H1 (cell line): ENCODE data around the gene JADE3. TPM values are rescaled to one million over a fixed set of nuclear protein-coding genes. Genes with fewer than 3 reads are reported as not detected.

ENCODE experiments used
- CTCF ChIA-PET: fragments of 300-600 bp; sonication (Branson Sonifier 250); formaldehyde crosslinking; loops from one replicate; lab custom pipeline; 2021; ENCODE audit not compliant: partially characterized antibody; lab: Charles Lee
- POLR2A ChIA-PET: fragments of 300-600 bp; sonication (Branson Sonifier 250); formaldehyde crosslinking; loops from one replicate; lab custom pipeline; 2021; ENCODE audit warnings: inconsistent platforms; ENCODE audit not compliant: partially characterized antibody; lab: Charles Lee
- DNase-seq, 2 experiments: peaks; one replicate each; pipeline versions ENCODE4 v3.0.0 to v3.0.0-alpha.2; 2010 to 2022; ENCODE audit warnings: low spot score in 2 of 2, low read depth in 1 of 2, mixed read lengths in 1 of 2
- FAIRE-seq: peaks from 2 replicates; lab custom pipeline; 2011; peaks lifted over from hg19 to GRCh38; lab: Jason Lieb, UNC
- H2AFZ ChIP-seq: 2 replicates; pipeline ENCODE4 v1.8.1; 2012; ENCODE audit warnings: low read length, inconsistent platforms
- H2AK5ac ChIP-seq: 2 replicates; pipeline ENCODE4 v1.6.1; 2013; ENCODE audit warnings: low read depth, low read length
- H2BK120ac ChIP-seq: replicated peaks from 2 replicates; pipeline ENCODE3; 2013; ENCODE audit warnings: low read depth, low read length, inconsistent platforms
- H2BK12ac ChIP-seq: 2 replicates; pipeline ENCODE4 v1.6.1; 2013; ENCODE audit warnings: low read depth, low read length
- H2BK15ac ChIP-seq: 2 replicates; pipeline ENCODE4 v1.6.1; 2013; ENCODE audit warnings: low read length
- H2BK20ac ChIP-seq: 2 replicates; pipeline ENCODE4 v1.6.1; 2013; ENCODE audit warnings: low read length
- H2BK5ac ChIP-seq: 2 replicates; pipeline ENCODE4 v1.6.1; 2013; ENCODE audit warnings: low read depth, low read length
- H3K14ac ChIP-seq: 2 replicates; pipeline ENCODE4 v1.6.1; 2013; ENCODE audit warnings: inconsistent platforms; ENCODE audit not compliant: insufficient read length
- H3K18ac ChIP-seq: 2 replicates; pipeline ENCODE4 v1.6.1; 2013; ENCODE audit warnings: low read length; ENCODE audit errors: extremely low read depth
- H3K23ac ChIP-seq: 2 replicates; pipeline ENCODE4 v1.6.1; 2013; ENCODE audit warnings: inconsistent platforms; ENCODE audit not compliant: insufficient read length
- H3K23me2 ChIP-seq: 2 replicates; pipeline ENCODE4 v1.6.1; 2013; ENCODE audit warnings: low read depth, low read length
- H3K27ac ChIP-seq: 2 replicates; pipeline ENCODE4 v1.6.1; 2011; ENCODE audit warnings: low read depth, low read length, inconsistent platforms
- H3K27me3 ChIP-seq, 4 experiments: replicated peaks in 1 of 4; 1 replicate in 1 of 4; 2 replicates in 3 of 4; pipeline versions ENCODE4 v1.6.1 to v1.8.1; 2011 to 2013; ENCODE audit warnings: low read length in 3 of 4, mild to moderate bottlenecking in 3 of 4, inconsistent platforms in 2 of 4, mixed read lengths in 2 of 4, moderate library complexity in 1 of 4; ENCODE audit not compliant: control insufficient read depth in 3 of 4, insufficient read depth in 3 of 4; ENCODE audit errors: extremely low read depth in 1 of 4
- H3K36me3 ChIP-seq, 4 experiments: 2 replicates each; pipeline versions ENCODE4 v1.6.1 to v1.8.1; 2011 to 2013; ENCODE audit warnings: mild to moderate bottlenecking in 4 of 4, low read length in 3 of 4, moderate library complexity in 2 of 4, control low read depth in 1 of 4, inconsistent platforms in 1 of 4; ENCODE audit not compliant: insufficient read depth in 4 of 4, control insufficient read depth in 2 of 4
- H3K4ac ChIP-seq: replicated peaks from 2 replicates; pipeline ENCODE3; 2013; ENCODE audit warnings: low read length, low read depth, mixed read lengths, inconsistent platforms; ENCODE audit not compliant: insufficient read length
- H3K4me1 ChIP-seq, 4 experiments: replicated peaks in 1 of 4; 1 replicate in 1 of 4; 2 replicates in 3 of 4; pipeline versions ENCODE4 v1.6.1 to v1.8.1; 2011 to 2013; ENCODE audit warnings: low read length in 3 of 4, inconsistent platforms in 2 of 4, mixed read lengths in 1 of 4; ENCODE audit not compliant: insufficient read depth in 4 of 4, control insufficient read depth in 3 of 4
- H3K4me2 ChIP-seq, 2 experiments: 2 replicates each; pipeline versions ENCODE4 v1.6.1 to v1.8.1; 2011 to 2013; ENCODE audit warnings: low read depth in 2 of 2, low read length in 2 of 2, control low read depth in 1 of 2, inconsistent platforms in 1 of 2, mild to moderate bottlenecking in 1 of 2; ENCODE audit not compliant: insufficient read depth in 1 of 2
- H3K4me3 ChIP-seq, 4 experiments: fragments of 200-600, 300-600 bp in 1 of 4; sonication (generic), shearing (Covaris generic), sonication (Bioruptor Twin) in 1 of 4; 2 replicates each; pipeline versions ENCODE4 v1.5.1 to v1.8.1; 2011 to 2016; ENCODE audit warnings: low read length in 4 of 4, low read depth in 3 of 4, control low read depth in 2 of 4, inconsistent platforms in 2 of 4, mild to moderate bottlenecking in 2 of 4, mixed read lengths in 1 of 4, moderate library complexity in 1 of 4; ENCODE audit not compliant: insufficient read depth in 2 of 4; ENCODE audit errors: extremely low read depth in 1 of 4
- H3K56ac ChIP-seq: replicated peaks from 2 replicates; pipeline ENCODE3; 2013; ENCODE audit warnings: low read depth, mild to moderate bottlenecking, mixed read lengths, low read length, inconsistent platforms; ENCODE audit not compliant: insufficient read length
- H3K79me1 ChIP-seq: 2 replicates; pipeline ENCODE4 v1.6.1; 2013; ENCODE audit warnings: low read depth, low read length, control low read depth
- H3K79me2 ChIP-seq, 2 experiments: 2 replicates each; pipeline versions ENCODE4 v1.6.1 to v1.8.1; 2012 to 2013; ENCODE audit warnings: low read length in 2 of 2, mild to moderate bottlenecking in 2 of 2, inconsistent platforms in 1 of 2; ENCODE audit not compliant: insufficient read depth in 2 of 2, control insufficient read depth in 1 of 2
- H3K9ac ChIP-seq, 4 experiments: replicated peaks in 1 of 4; 1 replicate in 1 of 4; 2 replicates in 3 of 4; pipeline versions ENCODE4 v1.6.1 to v1.8.1; 2011 to 2013; ENCODE audit warnings: low read depth in 3 of 4, low read length in 3 of 4, control low read depth in 2 of 4, mild to moderate bottlenecking in 2 of 4, moderate library complexity in 2 of 4, inconsistent platforms in 1 of 4; ENCODE audit errors: extremely low read depth in 1 of 4
- H3K9me3 ChIP-seq, 2 experiments: 2 replicates each; pipeline versions ENCODE4 v1.6.1 to v1.8.1; 2012 to 2013; ENCODE audit warnings: mild to moderate bottlenecking in 2 of 2, moderate library complexity in 2 of 2, control low read depth in 1 of 2, inconsistent platforms in 1 of 2, low read depth in 1 of 2, low read length in 1 of 2, mixed read lengths in 1 of 2; ENCODE audit not compliant: insufficient read depth in 2 of 2
- H4K20me1 ChIP-seq, 2 experiments: replicated peaks in 1 of 2; 2 replicates each; pipeline versions ENCODE3 to v1.8.1; 2011 to 2013; ENCODE audit warnings: inconsistent platforms in 2 of 2, low read length in 2 of 2, mild to moderate bottlenecking in 1 of 2; ENCODE audit not compliant: insufficient read depth in 2 of 2, control insufficient read depth in 1 of 2
- H4K5ac ChIP-seq: 2 replicates; pipeline ENCODE4 v1.6.1; 2013; ENCODE audit warnings: low read length, low read depth, mixed read lengths, inconsistent platforms; ENCODE audit not compliant: insufficient read length
- H4K8ac ChIP-seq: 2 replicates; pipeline ENCODE4 v1.8.0; 2013; ENCODE audit warnings: mild to moderate bottlenecking, moderate library complexity, low read length, inconsistent platforms; ENCODE audit not compliant: insufficient read depth; ENCODE audit errors: extremely low read depth
- H4K91ac ChIP-seq: replicated peaks from 2 replicates; pipeline ENCODE3; 2013; ENCODE audit warnings: low read length, mixed read lengths, inconsistent platforms; ENCODE audit not compliant: insufficient read length
- CTCF ChIP-seq, 3 experiments: IDR thresholded peaks; 1 replicate in 2 of 3; 2 replicates in 1 of 3; pipeline versions ENCODE4 v1.5.1 to v1.6.1; 2011; ENCODE audit warnings: low read length in 3 of 3, mild to moderate bottlenecking in 3 of 3, inconsistent platforms in 2 of 3, low read depth in 1 of 3, moderate library complexity in 1 of 3; ENCODE audit not compliant: insufficient read depth in 1 of 3; ENCODE audit errors: control extremely low read depth in 1 of 3
- HDAC6 ChIP-seq: IDR thresholded peaks from one replicate; pipeline ENCODE4 v1.7.1; 2012; ENCODE audit warnings: low read depth, mild to moderate bottlenecking, inconsistent platforms, low read length, moderate library complexity
- MAX ChIP-seq: IDR thresholded peaks from 2 replicates; pipeline ENCODE4 v1.6.1; 2012; ENCODE audit warnings: inconsistent platforms
- RAD21 ChIP-seq, 2 experiments: IDR thresholded peaks in 1 of 2; conservative IDR thresholded peaks in 1 of 2; 2 replicates each; pipeline ENCODE4 v1.6.1; 2011; ENCODE audit warnings: low read depth in 2 of 2, low read length in 2 of 2, improper control_type of control experiment in 1 of 2, inconsistent platforms in 1 of 2, mild to moderate bottlenecking in 1 of 2, moderate library complexity in 1 of 2
- TCF12 ChIP-seq: IDR thresholded peaks from 2 replicates; pipeline ENCODE4 v1.6.1; 2011; ENCODE audit warnings: low read depth, mild to moderate bottlenecking, low read length
- WGBS, 2 experiments: shearing (Covaris generic) in 1 of 2; methylation state at CpG; one replicate each; pipeline versions ENCODE4 v1.1.6 to v1.1.7; 2013 to 2015; ENCODE audit warnings: low lambda C conversion rate in 2 of 2, mixed read lengths in 2 of 2, inconsistent platforms in 1 of 2, low coverage in 1 of 2, missing lambda C conversion rate in 1 of 2; ENCODE audit not compliant: insufficient replicate concordance in 2 of 2, insufficient coverage in 1 of 2, insufficient read length in 1 of 2; ENCODE audit errors: extremely low coverage in 1 of 2, missing lambda C conversion rate in 1 of 2; 5-methylcytosine and 5-hydroxymethylcytosine counted together
- polyA plus RNA-seq, 7 experiments: library from polyadenylated mRNA; depleted of rRNA in 3 of 7; stranded (reverse) in 5 of 7; unstranded in 2 of 7; fragments of >200 nt in 5 of 7; fragments of 200-250 nt in 2 of 7; gene quantifications; 1 replicate in 5 of 7; 2 replicates in 1 of 7; 4 replicates in 1 of 7; pipeline versions ENCODE4 v1.2.1 to v1.2.3, GENCODE V29; 2011 to 2013; ENCODE audit warnings: missing spikeins in 2 of 7, mixed read lengths in 2 of 7
- total RNA-seq: library from RNA; stranded (reverse); fragmentation: NEBNext Ultra II Directional; extraction: Animal tissue kit (Norgen Biotek cat#: 25700); gene quantifications from 2 replicates; pipeline ENCODE4 v1.2.1, GENCODE V29; 2021

JADE3 gene
- total and polyA plus RNA-seq, 2 of the 8 experiments (the other 6 are each of a cell fraction or from before 2014, with no cell fraction given): 6.9 to 21.5 TPM

GRCh38 chrX:46903458-46904242, 8.6 kb upstream of the JADE3 start:
- Histone ChIP-seq H3K9me3 (no peaks in the 10 kb centered on the region), H2AK5ac (no peak overlapping the region), H3K27ac (no peak overlapping the region), H3K36me3 (no peaks in the 10 kb centered on the region), H3K4ac (no peak overlapping the region), H4K20me1 (no peaks in the 10 kb centered on the region), H3K14ac (no peak overlapping the region), H3K79me2 (no peaks in the 10 kb centered on the region), H3K18ac (no peak overlapping the region; the same call in 1 of the 2 replicates), H2AFZ (peak overlapping the region; percentile 67; the same call in 1 of the 2 replicates), H3K4me1 (no peaks in the 10 kb centered on the region; a peak in 1 of 7 replicates), H4K91ac (no peak overlapping the region), H2BK15ac (no peak overlapping the region), H2BK120ac (no peak overlapping the region), H2BK12ac (no peak overlapping the region), H3K27me3 (no peaks in the 10 kb centered on the region), H4K5ac (no peak overlapping the region), H3K4me2 (peak overlapping the region; percentile 1 to 75; a peak in 3 of 4 replicates), H3K56ac (no peak overlapping the region), H3K79me1 (no peaks in the 10 kb centered on the region), H2BK20ac (no peak overlapping the region), H2BK5ac (no peak overlapping the region), H3K4me3 (peak overlapping the region; percentile 13 to 62 (median 50); a peak in 7 of 8 replicates), H4K8ac (no peak overlapping the region), H3K23me2 (no peaks in the 10 kb centered on the region), H3K23ac (no peak overlapping the region), H3K9ac (no peak overlapping the region)
- ChIA-PET POLR2A (no interaction called here), CTCF (interaction anchor here (1.0 to 2.7 kb wide), 16 partner anchors 11 to 162 kb away, joined by 3 to 12 read pairs (median 4); no protein-coding TSS in a partner anchor)
- TF ChIP-seq RAD21 (IDR thresholded peaks at IDR 0.05 in 1 of 2, conservative IDR thresholded peaks at IDR 0.05 in 1 of 2; ENCODE audit: low read depth in 2 of 2, low read length in 2 of 2) (peak; percentile 62 to 72), HDAC6 (no peak), TCF12 (no peak), MAX (peak; percentile 47; the same call in 1 of the 2 replicates), CTCF (IDR thresholded peaks at IDR 0.05; ENCODE audit: control extremely low read depth in 1 of 3, insufficient read depth in 1 of 3, low read depth in 1 of 3, low read length in 3 of 3) (peak; percentile 59 to 78 (median 71))
- DNase-seq: peak; percentile 50 to 69
- WGBS, 2 experiments: 13% methylated on average over 7 of the region's 14 CpGs; no CpG with 5 or more reads in 1 of the 2 experiments
- FAIRE-seq: peak; percentile 57
